ENCODE results near the gene POLR3B. TPM values are rescaled to one million over a fixed set of nuclear protein-coding genes. Genes with fewer than 3 reads are reported as not detected.

Gene POLR3B
- total RNA-seq, 1 experiment from 2014 or later: 10.7 TPM

DNA sequence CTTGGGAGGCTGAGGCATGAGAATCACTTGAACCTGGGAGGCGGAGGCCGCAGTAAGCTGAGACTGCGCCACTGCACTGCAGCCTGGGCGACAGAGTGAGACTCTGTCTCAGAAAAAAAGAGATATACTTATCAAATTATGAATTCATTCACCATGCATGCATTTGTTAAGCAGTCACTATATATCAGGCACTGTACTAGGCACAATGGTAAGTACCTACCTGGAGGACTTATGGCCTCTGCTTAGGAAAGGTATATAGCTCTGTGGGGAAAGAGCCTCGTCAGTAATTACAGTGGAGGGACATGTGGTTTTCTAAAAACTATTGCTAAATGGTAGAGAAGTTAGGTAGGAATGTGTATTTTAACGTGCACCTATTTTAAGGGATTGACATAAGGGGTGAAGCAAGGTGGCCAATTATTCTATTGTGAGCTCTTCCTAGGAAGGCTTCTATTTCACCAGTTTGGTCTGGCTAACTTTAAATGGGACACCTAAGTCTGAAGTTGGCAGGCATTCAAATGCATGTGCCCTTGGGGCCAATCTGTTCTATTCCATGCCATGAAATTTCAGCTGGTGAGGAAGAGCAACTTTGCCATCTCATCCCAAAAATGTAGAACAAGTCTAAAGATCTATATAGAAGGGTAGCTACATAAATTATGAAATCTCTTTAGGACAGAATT lies 40.0 kb upstream of the POLR3B start:
- ChIA-PET RAD21 (ENCODE audit: low non-redundant PET in 1 of 2, low total read pairs in 2 of 2, uncharacterized antibody in 2 of 2, unreplicated experiment in 2 of 2) (no interaction called here), POLR2A (no interaction called here), CTCF (no interaction called here)
- DNase-seq (ENCODE audit: low read depth, low spot score): no peak
- H3K4me2 ChIP-seq (ENCODE audit: low read length): no peak overlapping the region
- no peaks in the 10 kb centered on the region for H3K9me3 ChIP-seq (ENCODE audit: control insufficient read depth in 1 of 2, insufficient read depth in 1 of 2, low read depth in 1 of 2, low read length in 2 of 2)
- TF ChIP-seq TCF7L2 (IDR thresholded peaks at IDR 0.05; ENCODE audit: borderline replicate concordance, extremely low read depth, insufficient read depth, insufficient read length) (no peak), ZNF274 (IDR thresholded peaks at IDR 0.05; ENCODE audit: low read depth, low read length) (no peak), SIN3A (IDR thresholded peaks at IDR 0.05; ENCODE audit: low read depth) (no peak), JUND (IDR thresholded peaks at IDR 0.05) (no peak), MAX (IDR thresholded peaks at IDR 0.05) (no peak), EZH2phosphoT487 (IDR thresholded peaks at IDR 0.05; ENCODE audit: borderline replicate concordance) (no peak), SP1 (IDR thresholded peaks at IDR 0.05; ENCODE audit: low read depth) (no peak)
- H3K36me3 ChIP-seq (ENCODE audit: control insufficient read depth in 1 of 2, insufficient read depth in 2 of 2, low read length in 2 of 2): no peaks in the 10 kb centered on the region
- H2AFZ ChIP-seq (ENCODE audit: low read depth, low read length, poor library complexity, severe bottlenecking): no peak overlapping the region
- intact Hi-C loops (cut with micrococcal nuclease): no loop called here
- no peak overlapping the region for H3K9ac ChIP-seq (ENCODE audit: low read length)
- H4K20me1 ChIP-seq (ENCODE audit: insufficient read depth): no peaks in the 10 kb centered on the region
- ATAC-seq: no peak
- no peaks in the 10 kb centered on the region for H3K4me1 ChIP-seq (ENCODE audit: control insufficient read depth in 1 of 2, insufficient read depth in 2 of 2, low read length in 2 of 2)
- H3K79me2 ChIP-seq (ENCODE audit: insufficient read depth, low read length): no peaks in the 10 kb centered on the region
- H3K9me2 ChIP-seq (ENCODE audit: insufficient read depth): no peaks in the 10 kb centered on the region
- no peaks in the 10 kb centered on the region for H3K27me3 ChIP-seq (ENCODE audit: insufficient read depth, low read length)
- no peak overlapping the region for H3K27ac ChIP-seq (ENCODE audit: low read depth, low read length)
- BruUV-seq (replicated peaks): no TSS peak
- H3K4me3 ChIP-seq (replicated peaks in 1 of 2; ENCODE audit: low read depth in 1 of 2, low read length in 2 of 2): no peak overlapping the region

GRCh38 chr12:106321139-106321850 lies 36.3 kb upstream of the POLR3B start:
- no peaks in the 10 kb centered on the region for H3K9me2 ChIP-seq (ENCODE audit: insufficient read depth)
- H3K36me3 ChIP-seq (ENCODE audit: control insufficient read depth in 1 of 2, insufficient read depth in 2 of 2, low read length in 2 of 2): no peaks in the 10 kb centered on the region
- no peaks in the 10 kb centered on the region for H3K4me1 ChIP-seq (ENCODE audit: control insufficient read depth in 1 of 2, insufficient read depth in 2 of 2, low read length in 2 of 2)
- no peak overlapping the region for H3K4me3 ChIP-seq (replicated peaks in 1 of 2; ENCODE audit: low read depth in 1 of 2, low read length in 2 of 2)
- BruUV-seq (replicated peaks): no TSS peak
- H3K9me3 ChIP-seq (ENCODE audit: control insufficient read depth in 1 of 2, insufficient read depth in 1 of 2, low read depth in 1 of 2, low read length in 2 of 2): no peaks in the 10 kb centered on the region
- no peak overlapping the region for H3K4me2 ChIP-seq (ENCODE audit: low read length)
- H3K27ac ChIP-seq (ENCODE audit: low read depth, low read length): no peak overlapping the region
- no peak for ATAC-seq
- intact Hi-C loops (cut with micrococcal nuclease): no loop called here
- H4K20me1 ChIP-seq (ENCODE audit: insufficient read depth): no peaks in the 10 kb centered on the region
- ChIA-PET POLR2A (no interaction called here), RAD21 (ENCODE audit: low non-redundant PET in 1 of 2, low total read pairs in 2 of 2, uncharacterized antibody in 2 of 2, unreplicated experiment in 2 of 2) (no interaction called here), CTCF (no interaction called here)
- no peaks in the 10 kb centered on the region for H3K79me2 ChIP-seq (ENCODE audit: insufficient read depth, low read length)
- DNase-seq (ENCODE audit: low read depth, low spot score): no peak
- no peak overlapping the region for H3K9ac ChIP-seq (ENCODE audit: low read length)
- no peak overlapping the region for H2AFZ ChIP-seq (ENCODE audit: low read depth, low read length, poor library complexity, severe bottlenecking)
- no peaks in the 10 kb centered on the region for H3K27me3 ChIP-seq (ENCODE audit: insufficient read depth, low read length)
- TF ChIP-seq TCF7L2 (IDR thresholded peaks at IDR 0.05; ENCODE audit: borderline replicate concordance, extremely low read depth, insufficient read depth, insufficient read length) (no peak), MAX (IDR thresholded peaks at IDR 0.05) (no peak), RAD21 (IDR thresholded peaks at IDR 0.05; ENCODE audit: low read depth) (no peak), JUND (IDR thresholded peaks at IDR 0.05) (no peak), ZFX (IDR thresholded peaks at IDR 0.05) (no peak), ZNF274 (IDR thresholded peaks at IDR 0.05; ENCODE audit: low read depth, low read length) (no peak), CEBPB (IDR thresholded peaks at IDR 0.05; ENCODE audit: low read depth) (no peak), SRF (IDR thresholded peaks at IDR 0.05; ENCODE audit: low read depth) (no peak), ZBTB33 (IDR thresholded peaks at IDR 0.05; ENCODE audit: extremely low read depth, insufficient replicate concordance, low read length) (no peak), ATF3 (IDR thresholded peaks at IDR 0.05) (no peak), YY1 (IDR thresholded peaks at IDR 0.05; ENCODE audit: extremely low read depth, insufficient replicate concordance, low read depth, low read length) (no peak), POLR2AphosphoS5 (IDR thresholded peaks at IDR 0.05; ENCODE audit: low read depth, low read length) (no peak), ELF1 (IDR thresholded peaks at IDR 0.05; ENCODE audit: borderline replicate concordance, low read depth) (no peak)

Measured in HCT116 (cell line).